GM15510 (cell line): Measurements from ENCODE around the gene NFATC2IP.
A peak's percentile ranks its signal among the peaks of the same experiment; 100 is the strongest.

Experiments used
- POLR2A ChIP-seq: IDR thresholded peaks from 3 replicates; pipeline ENCODE4 v1.6.1; 2011; ENCODE audit warnings: borderline replicate concordance; ENCODE audit not compliant: insufficient read length; ENCODE audit errors: extremely low read depth

Gene NFATC2IP

DNA sequence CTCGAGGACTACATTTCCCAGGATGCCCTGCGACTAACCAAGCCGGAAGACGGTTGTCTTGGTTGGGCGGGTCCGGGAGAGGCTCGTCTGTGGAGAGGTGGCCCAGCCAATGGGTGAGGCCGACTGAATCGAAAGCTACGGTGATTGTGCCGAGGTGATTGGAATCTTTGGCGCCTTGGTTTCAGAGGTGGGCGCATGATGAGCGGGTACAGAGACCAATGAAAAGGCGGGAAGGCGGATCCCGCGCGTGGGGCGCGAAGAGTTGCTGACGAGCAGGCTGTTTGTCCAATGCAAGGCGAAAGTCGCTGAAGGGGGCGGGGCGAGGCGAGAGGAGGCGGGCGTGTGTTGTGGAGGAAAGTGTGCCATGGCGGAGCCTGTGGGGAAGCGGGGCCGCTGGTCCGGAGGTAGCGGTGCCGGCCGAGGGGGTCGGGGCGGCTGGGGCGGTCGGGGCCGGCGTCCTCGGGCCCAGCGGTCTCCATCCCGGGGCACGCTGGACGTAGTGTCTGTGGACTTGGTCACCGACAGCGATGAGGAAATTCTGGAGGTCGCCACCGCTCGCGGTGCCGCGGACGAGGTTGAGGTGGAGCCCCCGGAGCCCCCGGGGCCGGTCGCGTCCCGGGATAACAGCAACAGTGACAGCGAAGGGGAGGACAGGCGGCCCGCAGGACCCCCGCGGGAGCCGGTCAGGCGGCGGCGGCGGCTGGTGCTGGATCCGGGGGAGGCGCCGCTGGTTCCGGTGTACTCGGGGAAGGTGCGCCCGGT is at the start of gene NFATC2IP:
Gene NFATC2IP, plus strand, starts transcription at position 290 of the 762 bp plus-strand sequence. Its CDS starts 75 bp downstream, at position 365.
- TF ChIP-seq POLR2A: peak; percentile 86

GRCh38 chr16:28901862-28902261 is 48.9 kb upstream of the NFATC2IP start:
- no peak for TF ChIP-seq POLR2A

DNA sequence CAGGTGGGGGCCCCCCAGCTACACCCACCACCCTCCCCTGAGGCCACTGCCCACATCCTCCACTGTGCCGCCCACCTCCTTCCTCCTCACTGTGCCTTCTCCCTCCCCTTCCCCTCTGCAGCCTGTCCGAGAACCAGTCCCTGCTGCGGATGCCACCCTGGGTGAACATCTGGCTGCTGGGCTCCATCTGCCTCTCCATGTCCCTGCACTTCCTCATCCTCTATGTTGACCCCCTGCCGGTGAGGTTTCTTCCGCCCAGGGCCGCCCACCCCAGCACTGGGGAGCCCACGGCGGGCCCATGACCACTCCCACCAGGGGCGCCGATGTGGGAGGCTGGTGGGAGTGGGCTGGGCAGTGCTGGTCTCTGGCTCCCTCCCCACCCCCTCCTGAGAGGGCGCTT is 47.8 kb upstream of the NFATC2IP start:
- no peak for TF ChIP-seq POLR2A

GRCh38 chr16:28903344-28904042 is 47.2 kb upstream of the NFATC2IP start:
- TF ChIP-seq POLR2A: no peak

DNA sequence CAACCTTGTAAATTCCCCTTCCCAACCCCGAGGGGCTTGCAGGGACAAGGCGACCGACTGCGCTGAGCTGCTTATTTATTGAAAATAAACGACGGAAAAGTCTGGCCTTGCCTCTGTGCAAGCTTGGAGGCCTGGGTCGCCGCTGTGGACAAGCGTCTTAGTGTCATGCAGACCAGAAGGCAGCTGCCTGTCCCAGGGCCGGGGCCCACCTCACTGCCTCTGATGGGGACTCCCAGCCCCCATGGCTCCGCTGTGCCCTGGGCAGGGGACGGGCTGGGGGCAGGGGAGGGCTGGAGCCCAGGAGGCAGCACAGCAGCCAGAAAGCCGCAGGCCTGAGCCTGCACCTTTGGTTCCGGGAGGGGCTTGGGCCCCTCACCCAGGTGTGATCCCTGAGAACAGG is 46.4 kb upstream of the NFATC2IP start:
- no peak for TF ChIP-seq POLR2A

GRCh38 chr16:28904828-28905227 is 45.9 kb upstream of the NFATC2IP start:
- TF ChIP-seq POLR2A: no peak

- no peak for TF ChIP-seq POLR2A
Measured at GRCh38 chr16:28905229-28905754, 45.4 kb upstream of the NFATC2IP start.

DNA sequence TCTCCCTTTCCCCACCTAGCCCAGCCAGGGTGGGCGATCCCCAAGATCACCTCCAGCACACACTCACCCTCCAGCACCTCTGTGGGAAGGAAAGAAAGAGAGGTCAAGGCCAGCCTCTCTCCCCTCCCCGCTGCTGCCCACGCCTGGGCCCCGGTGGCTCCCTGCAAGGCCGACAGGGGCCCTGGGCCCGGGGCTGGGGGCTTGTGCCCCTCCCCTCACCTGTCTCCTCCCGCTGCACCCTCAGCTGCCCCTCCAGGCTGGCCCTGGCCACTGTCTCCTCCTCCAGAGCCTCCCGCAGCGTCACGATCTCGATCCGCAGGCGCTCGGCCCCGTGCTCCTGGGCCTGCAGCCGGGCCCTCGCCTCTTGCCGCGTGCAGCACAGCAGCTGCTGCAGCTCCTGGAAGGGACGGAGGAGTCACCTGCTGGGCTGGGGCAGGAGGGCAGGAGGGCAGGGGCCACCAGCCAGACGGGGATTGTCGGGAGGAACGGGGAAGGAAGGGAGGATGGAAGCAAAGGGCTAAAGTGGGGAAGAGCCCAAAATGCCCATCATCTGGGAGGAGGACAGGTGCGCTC is 44.9 kb upstream of the NFATC2IP start:
- TF ChIP-seq POLR2A: no peak

- no peak for TF ChIP-seq POLR2A
Measured at GRCh38 chr16:28910086-28911031, 40.4 kb upstream of the NFATC2IP start.

GRCh38 chr16:28912558-28912957 is 38.2 kb upstream of the NFATC2IP start:
- TF ChIP-seq POLR2A: no peak

DNA sequence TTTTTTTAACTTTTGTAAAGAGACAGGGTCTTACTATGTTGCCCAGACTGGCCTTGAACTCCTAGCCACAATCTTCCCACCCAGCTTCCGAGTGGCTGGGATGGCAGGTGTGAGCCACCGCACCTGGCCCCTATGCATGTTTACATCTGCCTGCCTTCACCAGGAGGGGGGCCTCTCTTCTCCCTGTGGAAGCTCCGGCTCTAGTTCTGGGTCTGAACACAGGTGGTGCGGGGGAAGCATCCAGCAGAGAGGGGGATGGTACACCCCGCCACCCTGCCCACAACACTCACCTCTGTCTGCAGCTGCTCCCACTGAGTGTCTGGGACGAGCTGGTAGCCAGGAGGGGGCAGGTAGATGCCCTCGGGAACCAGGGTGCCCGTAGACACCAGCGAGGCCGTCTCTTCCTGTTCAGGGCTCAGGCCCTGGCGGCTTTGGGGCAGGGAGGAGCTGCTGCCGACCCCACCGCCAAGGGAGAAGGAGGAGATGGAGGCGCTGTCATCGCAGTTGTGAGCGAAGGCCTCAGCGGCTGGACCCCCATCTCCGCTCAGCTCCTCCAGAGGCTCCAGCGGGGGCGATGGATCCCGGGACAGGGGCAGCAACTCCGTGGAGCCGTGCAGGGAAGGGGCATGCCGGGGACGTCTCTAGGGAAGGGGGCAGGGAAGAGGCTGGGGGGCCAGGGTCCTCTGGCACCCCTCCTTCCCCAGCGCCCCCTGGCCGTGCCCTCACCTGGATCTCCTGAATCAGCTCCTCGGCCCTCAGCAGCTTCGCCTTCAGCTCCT is 36.6 kb upstream of the NFATC2IP start:
- TF ChIP-seq POLR2A: no peak

DNA sequence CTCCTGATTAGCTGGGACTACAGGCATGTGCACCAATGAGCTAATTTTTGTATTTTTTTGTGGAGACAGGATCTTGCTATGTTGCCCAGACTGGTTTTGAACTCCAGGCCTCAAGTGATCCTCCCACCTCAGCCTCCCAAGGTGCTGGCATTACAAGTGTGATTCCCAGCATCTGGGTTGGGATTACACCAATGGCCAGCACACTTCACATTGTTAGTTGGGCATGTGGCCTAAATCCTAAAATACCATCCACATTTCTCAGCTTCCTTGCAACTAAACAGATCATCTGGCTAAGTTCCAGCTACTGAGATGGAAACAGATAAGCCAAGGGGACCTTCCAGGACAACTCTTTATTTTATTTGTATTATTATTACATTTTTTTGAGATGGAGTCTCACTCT is 35.6 kb upstream of the NFATC2IP start:
- no peak for TF ChIP-seq POLR2A

GRCh38 chr16:28917095-28917494 is 33.6 kb upstream of the NFATC2IP start:
- no peak for TF ChIP-seq POLR2A

DNA sequence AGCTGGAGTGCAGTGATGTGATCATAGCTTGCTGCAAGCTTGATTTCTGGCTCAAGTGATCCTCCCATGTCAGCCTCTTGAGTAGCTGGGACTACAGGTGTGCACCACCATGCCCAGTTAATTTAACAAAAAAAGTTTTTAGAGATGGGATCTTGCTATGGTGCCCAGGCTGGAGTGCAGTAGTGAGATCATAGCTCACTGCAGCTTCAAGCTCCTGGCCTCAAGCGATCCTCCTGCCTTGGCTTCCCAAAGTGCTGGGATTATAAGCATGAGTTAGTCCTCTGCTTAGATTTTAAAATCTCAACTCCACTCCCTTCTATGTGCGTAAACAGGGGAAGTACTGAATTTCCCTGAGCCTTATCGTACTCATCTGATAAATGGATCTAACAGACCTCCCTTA is 32.0 kb upstream of the NFATC2IP start:
- TF ChIP-seq POLR2A: no peak

DNA sequence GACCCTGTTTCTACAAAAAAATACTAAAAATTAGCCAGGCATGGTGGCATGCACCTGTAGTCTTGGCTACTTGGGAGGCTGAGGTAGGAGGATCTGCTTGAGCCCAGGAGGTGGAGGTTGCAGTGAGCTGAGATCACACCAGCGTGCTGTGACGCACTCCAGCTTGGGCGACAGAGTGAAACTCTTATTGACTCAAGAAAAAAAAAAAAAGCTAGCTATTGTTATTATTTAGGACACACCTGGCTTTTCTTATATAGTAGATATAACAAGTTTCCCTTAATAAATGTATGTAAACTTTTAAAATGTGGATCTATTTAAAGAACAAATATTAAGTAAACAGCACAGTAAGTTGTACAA is 27.5 kb upstream of the NFATC2IP start:
- TF ChIP-seq POLR2A: no peak
